Spleen (tissue), 11 donors: ENCODE results near the gene MKRN1. TPM values are rescaled to one million over a fixed set of nuclear protein-coding genes. Genes with fewer than 3 reads are reported as not detected.

Source experiments
- DNase-seq: peaks from one replicate; pipeline ENCODE4 v3.0.0-alpha.2; 2020
- H3K27ac ChIP-seq, 8 donors: fragments of 200-600 bp; sonication (generic) in 7 of 8; 1 replicate in 4 of 8; 2 replicates in 4 of 8; pipeline versions ENCODE4 v1.5.0 to v1.8.0; 2016 to 2021; ENCODE audit warnings: inconsistent platforms in 4 of 8, mild to moderate bottlenecking in 4 of 8, moderate library complexity in 1 of 8
- H3K27me3 ChIP-seq, 7 donors: fragments of 200-600 bp; sonication (generic) in 6 of 7; replicated peaks in 1 of 7; 1 replicate in 4 of 7; 2 replicates in 3 of 7; pipeline versions ENCODE4 v1.5.0 to v1.8.0; 2016 to 2021; ENCODE audit warnings: inconsistent platforms in 3 of 7, mild to moderate bottlenecking in 1 of 7
- H3K36me3 ChIP-seq, 6 donors: fragments of 200-600 bp; sonication (generic) in 5 of 6; 1 replicate in 4 of 6; 2 replicates in 2 of 6; pipeline versions ENCODE4 v1.5.0 to v1.8.0; 2016 to 2021; ENCODE audit warnings: inconsistent platforms in 2 of 6
- H3K4me1 ChIP-seq, 6 donors: fragments of 200-600 bp; sonication (generic) in 5 of 6; 1 replicate in 3 of 6; 2 replicates in 3 of 6; pipeline versions ENCODE4 v1.5.0 to v1.8.0; 2016 to 2021; ENCODE audit warnings: inconsistent platforms in 3 of 6
- H3K4me3 ChIP-seq, 8 donors: fragments of 200-600 bp; sonication (generic) in 7 of 8; 1 replicate in 4 of 8; 2 replicates in 4 of 8; pipeline versions ENCODE4 v1.5.0 to v1.8.0; 2016 to 2021; ENCODE audit warnings: inconsistent platforms in 4 of 8, mild to moderate bottlenecking in 4 of 8, moderate library complexity in 2 of 8
- H3K9me3 ChIP-seq, 8 donors: fragments of 200-600 bp; sonication (generic) in 7 of 8; 1 replicate in 4 of 8; 2 replicates in 4 of 8; pipeline versions ENCODE4 v1.5.0 to v1.8.0; 2016 to 2021; ENCODE audit warnings: inconsistent platforms in 4 of 8
- POLR2A ChIP-seq, 3 donors: fragments of 450-650 bp; IDR thresholded peaks; one replicate each; pipeline ENCODE4 v1.5.1; 2017; ENCODE audit warnings: antibody characterized with exemption in 3 of 3, mild to moderate bottlenecking in 1 of 3
- POLR2AphosphoS5 ChIP-seq, 3 donors: sonication (generic); formaldehyde crosslinking; IDR thresholded peaks; one replicate each; pipeline ENCODE4 v1.5.1; 2017; ENCODE audit warnings: antibody characterized with exemption in 3 of 3
- WGBS, 5 donors: extraction: QIAGEN DNeasy Blood & Tissue Kit in 3 of 5; methylation state at CpG; one replicate each; pipeline versions ENCODE4 v1.1.5 to v1.1.7; 2013 to 2018; 5-methylcytosine and 5-hydroxymethylcytosine counted together
- intact Hi-C: fragments of 100-400 bp; cut with DNase I; formaldehyde crosslinking; loops from one replicate; pipeline ENCODE4 v1.15.0; 2023; ENCODE audit warnings: low total_unique reads
- polyA plus RNA-seq, 3 donors: library from polyadenylated mRNA; stranded (reverse); fragments of 200-250 nt; gene quantifications; one replicate each; pipeline ENCODE4 v1.2.1, GENCODE V29; 2013
- total RNA-seq, 7 donors: library from RNA; depleted of rRNA in 3 of 7; stranded (reverse); fragments of >200 nt in 3 of 7; fragmentation: NEBNext Ultra II Directional in 4 of 7; extraction: Animal tissue kit (Norgen Biotek cat#: 25700) in 4 of 7; gene quantifications; one replicate each; pipeline versions ENCODE4 v1.1.0 to v1.2.1, GENCODE V29; 2016 to 2021
- TF ChIP-seq, protein P1 (sequence below), 11 experiments: fragments of 200-600 bp in 7 of 11; fragments of 450-650 bp in 4 of 11; sonication (generic) in 4 of 11; IDR thresholded peaks in 8 of 11; conservative IDR thresholded peaks in 3 of 11; 1 replicate in 7 of 11; 2 replicates in 4 of 11; pipeline versions ENCODE4 v1.4.0 to v1.8.0; 2016 to 2021; ENCODE audit warnings: antibody characterized with exemption in 11 of 11, inconsistent platforms in 4 of 11, mild to moderate bottlenecking in 1 of 11
- donor health status: healthy with polysubstance abuse.
- donor health status: DM: no; HTN: no; CAD: no; lungs with moderate emphysema.
- donor health status: DM: no; HTN: no; CAD: no.
- donor health status: Bipolar disorder and iron deficiency.
- donor health status: healthy.
- donor health status: DM: no; HTN: no; CAD: no.
- donor health status: DM: yes; HTN: yes; CAD: no.

Gene MKRN1
- total and polyA plus RNA-seq, 10 donors, result 41.8 to 179 (median 101) TPM

DNA sequence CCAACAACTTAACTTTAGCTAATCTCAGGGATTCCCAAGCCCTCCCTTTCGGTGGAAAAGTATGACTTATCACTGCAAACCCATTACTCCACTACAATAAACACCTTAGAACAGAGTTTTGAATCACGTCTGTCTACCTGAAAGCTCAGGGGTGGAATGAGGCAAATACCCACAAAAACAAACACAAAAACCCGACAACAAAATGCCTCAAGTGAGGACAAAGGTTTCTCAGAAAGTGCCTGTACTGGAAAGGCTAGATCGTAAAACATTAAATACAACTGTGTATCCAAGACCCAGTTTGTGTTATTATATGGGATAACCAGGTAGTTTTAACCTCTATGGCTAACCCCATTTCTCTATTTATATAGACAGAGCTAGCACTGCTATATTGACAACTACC, 26.0 kb downstream of the MKRN1 start:
- Histone ChIP-seq H3K9me3 (no peaks in the 10 kb centered on the region), H3K36me3 (peaks cover 0 to 72% (median 54%) of the 10 kb centered on the region in 6 donors), H3K4me1 (peaks cover 0 to 23% (median 8%) of the 10 kb centered on the region in 6 donors), H3K27ac (no peak overlapping the region), H3K27me3 (no peaks in the 10 kb centered on the region), H3K4me3 (no peak overlapping the region)
- intact Hi-C loops, result no loop called here
- DNase-seq, result no peak
- TF ChIP-seq, protein P1, sequence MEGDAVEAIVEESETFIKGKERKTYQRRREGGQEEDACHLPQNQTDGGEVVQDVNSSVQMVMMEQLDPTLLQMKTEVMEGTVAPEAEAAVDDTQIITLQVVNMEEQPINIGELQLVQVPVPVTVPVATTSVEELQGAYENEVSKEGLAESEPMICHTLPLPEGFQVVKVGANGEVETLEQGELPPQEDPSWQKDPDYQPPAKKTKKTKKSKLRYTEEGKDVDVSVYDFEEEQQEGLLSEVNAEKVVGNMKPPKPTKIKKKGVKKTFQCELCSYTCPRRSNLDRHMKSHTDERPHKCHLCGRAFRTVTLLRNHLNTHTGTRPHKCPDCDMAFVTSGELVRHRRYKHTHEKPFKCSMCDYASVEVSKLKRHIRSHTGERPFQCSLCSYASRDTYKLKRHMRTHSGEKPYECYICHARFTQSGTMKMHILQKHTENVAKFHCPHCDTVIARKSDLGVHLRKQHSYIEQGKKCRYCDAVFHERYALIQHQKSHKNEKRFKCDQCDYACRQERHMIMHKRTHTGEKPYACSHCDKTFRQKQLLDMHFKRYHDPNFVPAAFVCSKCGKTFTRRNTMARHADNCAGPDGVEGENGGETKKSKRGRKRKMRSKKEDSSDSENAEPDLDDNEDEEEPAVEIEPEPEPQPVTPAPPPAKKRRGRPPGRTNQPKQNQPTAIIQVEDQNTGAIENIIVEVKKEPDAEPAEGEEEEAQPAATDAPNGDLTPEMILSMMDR (IDR thresholded peaks at IDR 0.05 in 8 of 11, conservative IDR thresholded peaks at IDR 0.05 in 3 of 11), result no peak
- TF ChIP-seq POLR2AphosphoS5 (IDR thresholded peaks at IDR 0.05), result no peak
- TF ChIP-seq POLR2A (IDR thresholded peaks at IDR 0.05), result no peak
- 95 to 97% (median 96%) methylated on average over 4 of the region's 4 CpGs for WGBS, 5 donors

- WGBS, 5 donors, result 0 to 76% (median 71%) methylated on average over 1 of the region's 1 CpG
- intact Hi-C loops, result no loop called here
- DNase-seq, result no peak
- H3K27me3 ChIP-seq, result no peaks in the 10 kb centered on the region
- H3K27ac ChIP-seq, result peak overlapping the region in 1 of 8 donors; percentile 15
- no peak overlapping the region for H3K4me3 ChIP-seq
- H3K36me3 ChIP-seq, result peaks cover 0 to 57% (median 42%) of the 10 kb centered on the region in 6 donors
- H3K4me1 ChIP-seq, result peaks cover 0 to 34% (median 8%) of the 10 kb centered on the region in 6 donors
- TF ChIP-seq POLR2AphosphoS5 (IDR thresholded peaks at IDR 0.05) (no peak), POLR2A (IDR thresholded peaks at IDR 0.05) (no peak)
- TF ChIP-seq, protein P1 (IDR thresholded peaks at IDR 0.05 in 8 of 11, conservative IDR thresholded peaks at IDR 0.05 in 3 of 11), result no peak
- no peaks in the 10 kb centered on the region for H3K9me3 ChIP-seq
Observed at GRCh38 chr7:140451716-140452115, 27.6 kb downstream of the MKRN1 start.

GRCh38 chr7:140448781-140449480, 30.4 kb downstream of the MKRN1 start:
- no peak for DNase-seq
- no peaks in the 10 kb centered on the region for H3K27me3 ChIP-seq
- no peaks in the 10 kb centered on the region for H3K9me3 ChIP-seq
- no peak overlapping the region for H3K4me3 ChIP-seq
- intact Hi-C loops, result no loop called here
- H3K36me3 ChIP-seq, result peaks cover 0 to 29% (median 15%) of the 10 kb centered on the region in 6 donors
- TF ChIP-seq POLR2AphosphoS5 (IDR thresholded peaks at IDR 0.05) (no peak), POLR2A (IDR thresholded peaks at IDR 0.05) (no peak)
- TF ChIP-seq, protein P1 (IDR thresholded peaks at IDR 0.05 in 8 of 11, conservative IDR thresholded peaks at IDR 0.05 in 3 of 11), result no peak
- WGBS, 5 donors, result 85 to 94% (median 88%) methylated on average over 4 of the region's 4 CpGs
- H3K4me1 ChIP-seq, result peaks cover 0 to 34% (median 8%) of the 10 kb centered on the region in 6 donors
- no peak overlapping the region for H3K27ac ChIP-seq

GRCh38 chr7:140447841-140448240, 31.5 kb downstream of the MKRN1 start:
- Histone ChIP-seq H3K36me3 (peaks cover 0 to 18% (median 7%) of the 10 kb centered on the region in 6 donors), H3K4me3 (no peak overlapping the region), H3K9me3 (no peaks in the 10 kb centered on the region), H3K27ac (peak overlapping the region in 3 of 8 donors; percentile 36 to 48 (median 40)), H3K4me1 (peaks cover 0 to 34% (median 8%) of the 10 kb centered on the region in 6 donors), H3K27me3 (no peaks in the 10 kb centered on the region)
- TF ChIP-seq, protein P1 (IDR thresholded peaks at IDR 0.05 in 8 of 11, conservative IDR thresholded peaks at IDR 0.05 in 3 of 11), result no peak
- TF ChIP-seq POLR2A (IDR thresholded peaks at IDR 0.05), result no peak
- intact Hi-C loops, result no loop called here
- DNase-seq, result peak; percentile 1
- WGBS, 5 donors, result 61 to 88% (median 79%) methylated on average over 7 of the region's 7 CpGs
